ENCODE data around the gene FARP1. TPM values are rescaled to one million over a fixed set of nuclear protein-coding genes. Genes with fewer than 3 reads are reported as not detected.
A peak's percentile ranks its signal among the peaks of the same experiment; 100 is the strongest.

FARP1 gene
- total RNA-seq, 5 donors from 2014 or later (not counting 1 experiment from before 2014, with no cell fraction given), result 0.51 to 2.0 (median 1.0) TPM

GRCh38 chr13:98275681-98276171 lies 132.8 kb downstream of the FARP1 start:
- POLR2A ChIA-PET, result no interaction called here
- H3K27me3 Mint-ChIP-seq, result peaks cover 18 to 26% of the 10 kb centered on the region in 2 donors

GRCh38 chr13:98276486-98276885 lies 133.6 kb downstream of the FARP1 start:
- Mint-ChIP-seq H3K27me3 (peaks cover 19 to 25% of the 10 kb centered on the region in 2 donors), H3K36me3 (no peaks in the 10 kb centered on the region), H3K4me1 (peaks cover 2 to 10% (median 6%) of the 10 kb centered on the region in 3 donors), H3K9me3 (no peaks in the 10 kb centered on the region), H3K27ac (no peak overlapping the region), H3K4me3 (no peak overlapping the region)
- Histone ChIP-seq H3K4me1 (ENCODE audit: control insufficient read depth in 1 of 2, extremely low read depth in 1 of 2, insufficient read depth in 2 of 2, low read length in 2 of 2) (no peaks in the 10 kb centered on the region), H3K27ac (ENCODE audit: low read length) (no peak overlapping the region), H3K4me3 (ENCODE audit: control insufficient read depth in 1 of 2, extremely low read depth in 1 of 2, low read length in 1 of 2) (no peak overlapping the region), H3K9me3 (no peaks in the 10 kb centered on the region), H3K27me3 (replicated peaks in 1 of 2; ENCODE audit: control insufficient read depth in 2 of 2, extremely low read depth in 1 of 2, insufficient read depth in 2 of 2, low read length in 1 of 2) (peaks cover 0 to 17% of the 10 kb centered on the region in 2 experiments), H3K36me3 (ENCODE audit: control insufficient read depth in 2 of 2, extremely low read depth in 1 of 2, insufficient read depth in 1 of 2, low read length in 1 of 2) (no peaks in the 10 kb centered on the region)
- ATAC-seq (replicated peaks in 1 of 4) (no peak), DNase-seq (no peak)
- ChIA-PET POLR2A (no interaction called here), CTCF (interaction anchor here in 1 of 2 donors (0.6 kb wide), 2 partner anchors 11 to 562 kb away, joined by 3 to 5 read pairs; no protein-coding TSS in a partner anchor)
- no CpG with 5 or more reads among the region's 3 CpGs for WGBS (ENCODE audit: insufficient coverage)

More at GRCh38 chr13:98275681-98276171, 132.8 kb downstream of the FARP1 start:
- Mint-ChIP-seq H3K4me3 (no peak overlapping the region), H3K27ac (no peak overlapping the region), H3K9me3 (no peaks in the 10 kb centered on the region), H3K36me3 (no peaks in the 10 kb centered on the region), H3K4me1 (peaks cover 2 to 10% (median 6%) of the 10 kb centered on the region in 3 donors)
- Histone ChIP-seq H3K9me3 (no peaks in the 10 kb centered on the region), H3K27me3 (replicated peaks in 1 of 2; ENCODE audit: control insufficient read depth in 2 of 2, extremely low read depth in 1 of 2, insufficient read depth in 2 of 2, low read length in 1 of 2) (peaks cover 0 to 17% of the 10 kb centered on the region in 2 experiments), H3K27ac (ENCODE audit: low read length) (no peak overlapping the region), H3K4me3 (ENCODE audit: control insufficient read depth in 1 of 2, extremely low read depth in 1 of 2, low read length in 1 of 2) (no peak overlapping the region), H3K36me3 (ENCODE audit: control insufficient read depth in 2 of 2, extremely low read depth in 1 of 2, insufficient read depth in 1 of 2, low read length in 1 of 2) (no peaks in the 10 kb centered on the region), H3K4me1 (ENCODE audit: control insufficient read depth in 1 of 2, extremely low read depth in 1 of 2, insufficient read depth in 2 of 2, low read length in 2 of 2) (no peaks in the 10 kb centered on the region)
- CTCF ChIA-PET, result interaction anchor here in 1 of 2 donors (0.6 kb wide), 1 partner anchor 12 kb away, joined by 5 read pairs; no protein-coding TSS in a partner anchor
- DNase-seq (no peak), ATAC-seq (replicated peaks in 1 of 4) (no peak)
- 100% methylated on average over 2 of the region's 2 CpGs for WGBS (ENCODE audit: insufficient coverage)

GRCh38 chr13:98278068-98278724 lies 135.3 kb downstream of the FARP1 start:
- WGBS (ENCODE audit: insufficient coverage), result 88% methylated on average over 4 of the region's 6 CpGs
- Mint-ChIP-seq H3K4me3 (no peak overlapping the region), H3K4me1 (peaks cover 2 to 10% (median 6%) of the 10 kb centered on the region in 3 donors), H3K36me3 (no peaks in the 10 kb centered on the region), H3K9me3 (no peaks in the 10 kb centered on the region), H3K27me3 (peaks cover 16 to 17% of the 10 kb centered on the region in 2 donors), H3K27ac (no peak overlapping the region)
- Histone ChIP-seq H3K27ac (ENCODE audit: low read length) (no peak overlapping the region), H3K27me3 (replicated peaks in 1 of 2; ENCODE audit: control insufficient read depth in 2 of 2, extremely low read depth in 1 of 2, insufficient read depth in 2 of 2, low read length in 1 of 2) (peaks cover 0 to 17% of the 10 kb centered on the region in 2 experiments), H3K9me3 (no peaks in the 10 kb centered on the region), H3K4me1 (ENCODE audit: control insufficient read depth in 1 of 2, extremely low read depth in 1 of 2, insufficient read depth in 2 of 2, low read length in 2 of 2) (no peaks in the 10 kb centered on the region), H3K36me3 (ENCODE audit: control insufficient read depth in 2 of 2, extremely low read depth in 1 of 2, insufficient read depth in 1 of 2, low read length in 1 of 2) (no peaks in the 10 kb centered on the region), H3K4me3 (ENCODE audit: control insufficient read depth in 1 of 2, extremely low read depth in 1 of 2, low read length in 1 of 2) (no peak overlapping the region)
- ChIA-PET POLR2A (no interaction called here), CTCF (no interaction called here)
- no peak for DNase-seq
- ATAC-seq (replicated peaks in 1 of 4), result no peak

- H3K4me3 ChIP-seq (ENCODE audit: control insufficient read depth in 1 of 2, extremely low read depth in 1 of 2, low read length in 1 of 2), result no peak overlapping the region
- DNase-seq (peak in 6 of 35 experiments; percentile 0 to 9 (median 3)), ATAC-seq (replicated peaks in 1 of 4) (peak; percentile 25 to 64 (median 35))
- no peaks in the 10 kb centered on the region for H3K36me3 Mint-ChIP-seq
- no peaks in the 10 kb centered on the region for H3K4me1 ChIP-seq (ENCODE audit: control insufficient read depth in 1 of 2, extremely low read depth in 1 of 2, insufficient read depth in 2 of 2, low read length in 2 of 2)
- H3K27ac ChIP-seq (ENCODE audit: low read length), result no peak overlapping the region
- peak overlapping the region in 1 of 2 donors; percentile 9 for H3K27ac Mint-ChIP-seq
- WGBS (ENCODE audit: insufficient coverage), result 62% methylated on average over 12 of the region's 13 CpGs
- H3K9me3 ChIP-seq, result no peaks in the 10 kb centered on the region
- no peaks in the 10 kb centered on the region for H3K36me3 ChIP-seq (ENCODE audit: control insufficient read depth in 2 of 2, extremely low read depth in 1 of 2, insufficient read depth in 1 of 2, low read length in 1 of 2)
- H3K27me3 ChIP-seq (replicated peaks in 1 of 2; ENCODE audit: control insufficient read depth in 2 of 2, extremely low read depth in 1 of 2, insufficient read depth in 2 of 2, low read length in 1 of 2), result peaks cover 0 to 17% of the 10 kb centered on the region in 2 experiments
- peaks cover 16 to 17% of the 10 kb centered on the region in 2 donors for H3K27me3 Mint-ChIP-seq
- H3K4me1 Mint-ChIP-seq, result peaks cover 2 to 10% (median 6%) of the 10 kb centered on the region in 3 donors
- no peaks in the 10 kb centered on the region for H3K9me3 Mint-ChIP-seq
- CTCF ChIA-PET, result no interaction called here
- H3K4me3 Mint-ChIP-seq, result peak overlapping the region in 2 of 3 donors; percentile 34 to 47
- POLR2A ChIA-PET, result no interaction called here
Measured at GRCh38 chr13:98279473-98280175, 136.7 kb downstream of the FARP1 start.

- H3K4me1 Mint-ChIP-seq, result peaks cover 2 to 10% (median 6%) of the 10 kb centered on the region in 3 donors
- H3K36me3 Mint-ChIP-seq, result no peaks in the 10 kb centered on the region
- WGBS (ENCODE audit: insufficient coverage), result 38% methylated on average over 10 of the region's 10 CpGs
- ChIA-PET CTCF (no interaction called here), POLR2A (no interaction called here)
- no peak for DNase-seq
- no peak for ATAC-seq (replicated peaks in 1 of 4)
- no peaks in the 10 kb centered on the region for H3K4me1 ChIP-seq (ENCODE audit: control insufficient read depth in 1 of 2, extremely low read depth in 1 of 2, insufficient read depth in 2 of 2, low read length in 2 of 2)
- peak overlapping the region in 1 of 3 donors; percentile 47 for H3K4me3 Mint-ChIP-seq
- H3K27ac ChIP-seq (ENCODE audit: low read length), result no peak overlapping the region
- H3K27me3 ChIP-seq (replicated peaks in 1 of 2; ENCODE audit: control insufficient read depth in 2 of 2, extremely low read depth in 1 of 2, insufficient read depth in 2 of 2, low read length in 1 of 2), result peaks cover 0 to 17% of the 10 kb centered on the region in 2 experiments
- no peaks in the 10 kb centered on the region for H3K9me3 ChIP-seq
- no peak overlapping the region for H3K27ac Mint-ChIP-seq
- H3K27me3 Mint-ChIP-seq, result peaks cover 16 to 17% of the 10 kb centered on the region in 2 donors
- H3K9me3 Mint-ChIP-seq, result no peaks in the 10 kb centered on the region
- no peak overlapping the region for H3K4me3 ChIP-seq (ENCODE audit: control insufficient read depth in 1 of 2, extremely low read depth in 1 of 2, low read length in 1 of 2)
- H3K36me3 ChIP-seq (ENCODE audit: control insufficient read depth in 2 of 2, extremely low read depth in 1 of 2, insufficient read depth in 1 of 2, low read length in 1 of 2), result no peaks in the 10 kb centered on the region
Measured at GRCh38 chr13:98280176-98280510, 137.2 kb downstream of the FARP1 start.

DNA sequence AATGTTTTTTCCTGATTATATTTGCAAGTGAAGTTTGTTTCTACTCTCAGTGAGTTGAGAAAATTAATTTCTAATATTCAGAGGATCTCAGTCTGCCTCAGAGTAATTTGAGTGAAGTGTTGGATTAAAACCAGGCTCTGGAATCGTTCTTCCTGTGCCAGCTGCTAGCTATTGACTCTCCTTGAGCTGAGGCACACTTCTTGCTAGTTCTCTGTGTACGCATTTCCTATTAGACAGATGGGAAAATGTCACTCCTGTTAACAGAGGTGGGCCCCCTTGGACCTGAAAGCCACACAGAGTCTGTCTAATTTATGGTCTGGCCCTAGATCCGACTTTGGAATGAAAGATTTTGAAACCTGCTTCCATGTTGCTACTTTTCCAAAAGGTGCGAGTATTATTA lies 141.8 kb downstream of the FARP1 start:
- Histone ChIP-seq H3K4me1 (ENCODE audit: control insufficient read depth in 1 of 2, extremely low read depth in 1 of 2, insufficient read depth in 2 of 2, low read length in 2 of 2) (no peaks in the 10 kb centered on the region), H3K36me3 (ENCODE audit: control insufficient read depth in 2 of 2, extremely low read depth in 1 of 2, insufficient read depth in 1 of 2, low read length in 1 of 2) (no peaks in the 10 kb centered on the region), H3K9me3 (no peaks in the 10 kb centered on the region), H3K27me3 (replicated peaks in 1 of 2; ENCODE audit: control insufficient read depth in 2 of 2, extremely low read depth in 1 of 2, insufficient read depth in 2 of 2, low read length in 1 of 2) (peaks cover 0 to 10% of the 10 kb centered on the region in 2 experiments), H3K27ac (ENCODE audit: low read length) (no peak overlapping the region), H3K4me3 (ENCODE audit: control insufficient read depth in 1 of 2, extremely low read depth in 1 of 2, low read length in 1 of 2) (no peak overlapping the region)
- no peaks in the 10 kb centered on the region for H3K36me3 Mint-ChIP-seq
- peaks cover 2 to 9% (median 6%) of the 10 kb centered on the region in 3 donors for H3K4me1 Mint-ChIP-seq
- peaks cover 7 to 13% of the 10 kb centered on the region in 2 donors for H3K27me3 Mint-ChIP-seq
- no peak overlapping the region for H3K4me3 Mint-ChIP-seq
- no peaks in the 10 kb centered on the region for H3K9me3 Mint-ChIP-seq
- CTCF ChIA-PET, result interaction anchor here in 1 of 2 donors (0.6 kb wide), 1 partner anchor 121 kb away, joined by 5 read pairs; no protein-coding TSS in a partner anchor
- WGBS (ENCODE audit: insufficient coverage), result 72% methylated on average over 4 of the region's 4 CpGs
- no peak overlapping the region for H3K27ac Mint-ChIP-seq
- POLR2A ChIA-PET, result no interaction called here
- no peak for ATAC-seq (replicated peaks in 1 of 4)
- no peak for DNase-seq

Data from T-cell (primary cell).